Mammary epithelial cell (primary cell): ENCODE data around the gene CIITA.

ENCODE experiments used
- CTCF ChIP-seq, 2 donors: IDR thresholded peaks in 1 of 2; conservative IDR thresholded peaks in 1 of 2; 2 replicates each; pipeline ENCODE4 v1.5.1; 2011 to 2012; ENCODE audit warnings: inconsistent platforms in 2 of 2, low read length in 2 of 2, mild to moderate bottlenecking in 2 of 2, control low read depth in 1 of 2, low read depth in 1 of 2; ENCODE audit not compliant: insufficient read depth in 1 of 2; ENCODE audit errors: extremely low read depth in 1 of 2
- EZH2 ChIP-seq: IDR thresholded peaks from 2 replicates; pipeline ENCODE4 v1.6.1; 2012; ENCODE audit warnings: low read length, inconsistent platforms, borderline replicate concordance

DNA sequence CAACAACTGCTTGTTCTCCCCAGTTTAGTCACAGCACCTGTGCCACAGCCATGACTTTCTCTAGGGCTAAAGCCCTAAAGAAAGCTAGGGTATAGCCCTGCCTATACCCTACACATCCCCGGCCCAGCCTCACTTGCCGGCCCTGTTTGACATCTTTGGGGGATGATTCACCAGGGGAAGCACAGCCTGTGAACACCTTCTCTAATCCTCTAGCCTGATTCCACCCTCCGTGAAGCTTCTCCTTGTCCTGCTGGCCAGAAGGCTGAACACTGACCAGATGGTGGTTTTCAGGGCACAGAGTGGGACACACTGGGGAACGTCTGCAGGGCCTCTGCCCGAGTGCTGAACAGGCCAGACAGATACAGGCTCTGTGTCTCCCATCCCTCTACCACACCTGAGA lies 73.4 kb downstream of the CIITA start:
- TF ChIP-seq CTCF (conservative IDR thresholded peaks at IDR 0.05 in 1 of 2, IDR thresholded peaks at IDR 0.05 in 1 of 2; ENCODE audit: extremely low read depth in 1 of 2, insufficient read depth in 1 of 2, low read depth in 1 of 2, low read length in 2 of 2) (no peak), EZH2 (no peak)
